Activated naive CD4-positive, alpha-beta T cell treated with anti-CD3 and anti-CD28 coated beads for 36 hours (primary cell): Measurements from ENCODE around the gene ABCC12. TPM values are rescaled to one million over a fixed set of nuclear protein-coding genes. Genes with fewer than 3 reads are reported as not detected.

ENCODE experiments used
- CTCF ChIA-PET: fragments of 350-600 bp; sonication (Branson Sonifier 250); formaldehyde crosslinking; loops from one replicate; lab custom pipeline; 2021; ENCODE audit warnings: antibody characterized with exemption; lab: Charles Lee
- DNase-seq: peaks from one replicate; pipeline ENCODE4 v3.0.0-alpha.2; 2020
- H3K27ac Mint-ChIP-seq: one replicate; pipeline ENCODE4 v1.8.0; 2021; ENCODE audit warnings: mild to moderate bottlenecking, mixed read lengths
- H3K27me3 Mint-ChIP-seq: one replicate; pipeline ENCODE4 v1.8.0; 2021; ENCODE audit warnings: low read depth, mixed read lengths
- H3K36me3 Mint-ChIP-seq: one replicate; pipeline ENCODE4 v1.8.0; 2021; ENCODE audit warnings: low read depth, mixed read lengths
- H3K4me1 Mint-ChIP-seq: one replicate; pipeline ENCODE4 v1.8.0; 2021; ENCODE audit warnings: low read depth, mixed read lengths
- H3K4me3 Mint-ChIP-seq: one replicate; pipeline ENCODE4 v1.8.0; 2021; ENCODE audit warnings: mild to moderate bottlenecking, moderate library complexity, mixed read lengths
- H3K9me3 Mint-ChIP-seq: one replicate; pipeline ENCODE4 v1.8.0; 2021; ENCODE audit warnings: mixed read lengths
- intact Hi-C: fragments of 100-400 bp; cut with micrococcal nuclease; formaldehyde crosslinking; loops from one replicate; pipeline ENCODE4 v1.15.1; 2023
- total RNA-seq, 2 experiments: library from RNA; stranded (reverse); gene quantifications; one replicate each; pipeline ENCODE4 v1.2.3, GENCODE V29; 2021

ABCC12 gene
- total RNA-seq, 2 experiments from 2014 or later: not detected

GRCh38 chr16:48140821-48141220 is 15.0 kb downstream of the ABCC12 start:
- Mint-ChIP-seq H3K36me3 (no peaks in the 10 kb centered on the region), H3K9me3 (no peaks in the 10 kb centered on the region), H3K27ac (no peak overlapping the region), H3K27me3 (peaks cover 10% of the 10 kb centered on the region), H3K4me3 (no peak overlapping the region), H3K4me1 (no peaks in the 10 kb centered on the region)
- CTCF ChIA-PET: no interaction called here
- no peak for DNase-seq
- intact Hi-C loops: no loop called here

DNA sequence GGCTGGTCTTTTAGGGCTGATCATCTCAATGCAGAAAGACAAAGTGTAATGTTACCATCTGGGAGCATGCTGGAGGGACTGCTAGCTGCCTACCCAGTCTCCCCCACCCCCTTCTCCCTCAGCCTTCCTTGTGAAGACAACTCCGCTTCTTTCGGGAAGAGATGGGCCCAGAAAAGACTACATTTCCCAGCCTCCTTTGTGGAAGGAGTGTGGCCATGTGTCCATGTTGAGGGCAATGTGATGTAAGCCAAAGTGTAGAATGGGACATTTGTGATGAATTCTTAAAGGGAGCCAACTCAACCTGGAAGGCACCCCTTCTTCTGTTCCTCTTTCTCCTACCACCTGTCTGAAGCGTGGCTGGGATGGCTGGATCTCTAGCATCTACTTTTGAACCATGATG is 16.3 kb downstream of the ABCC12 start:
- Mint-ChIP-seq H3K27ac (no peak overlapping the region), H3K4me3 (no peak overlapping the region), H3K36me3 (no peaks in the 10 kb centered on the region), H3K4me1 (no peaks in the 10 kb centered on the region), H3K9me3 (no peaks in the 10 kb centered on the region), H3K27me3 (peaks cover 10% of the 10 kb centered on the region)
- CTCF ChIA-PET: interaction anchor here (0.6 kb wide), 1 partner anchor 16 kb away, joined by 3 read pairs; no protein-coding TSS in a partner anchor
- no peak for DNase-seq
- intact Hi-C loops: no loop called here

- intact Hi-C loops: no loop called here
- CTCF ChIA-PET: interaction anchor here (0.6 kb wide), 1 partner anchor 28 kb away, joined by 3 read pairs; no protein-coding TSS in a partner anchor
- H3K9me3 Mint-ChIP-seq: no peaks in the 10 kb centered on the region
- H3K36me3 Mint-ChIP-seq: no peaks in the 10 kb centered on the region
- no peaks in the 10 kb centered on the region for H3K4me1 Mint-ChIP-seq
- no peak overlapping the region for H3K27ac Mint-ChIP-seq
- H3K4me3 Mint-ChIP-seq: no peak overlapping the region
- no peak for DNase-seq
- H3K27me3 Mint-ChIP-seq: peaks cover 10% of the 10 kb centered on the region
Measured at GRCh38 chr16:48138543-48138942, 17.2 kb downstream of the ABCC12 start.

DNA sequence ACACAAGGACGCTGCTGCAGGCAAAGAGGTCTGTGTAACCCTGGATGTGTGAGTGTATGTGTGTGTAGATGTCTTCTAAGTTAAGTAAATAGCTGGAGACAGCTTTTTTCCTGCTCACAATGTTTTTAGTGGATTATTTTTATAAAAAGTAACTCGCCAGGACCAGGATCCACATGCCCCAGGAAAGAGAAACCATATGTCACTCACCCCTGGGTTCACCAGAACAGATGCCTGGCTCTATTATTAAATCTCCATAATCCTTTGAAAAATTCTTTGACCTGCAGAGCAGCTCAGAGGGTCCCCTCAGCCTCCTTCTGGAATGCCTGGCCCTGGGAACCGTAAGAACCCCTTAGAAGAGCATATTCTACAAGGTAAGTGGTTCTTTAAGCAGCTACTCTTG is 18.0 kb downstream of the ABCC12 start:
- Mint-ChIP-seq H3K4me3 (no peak overlapping the region), H3K9me3 (no peaks in the 10 kb centered on the region), H3K36me3 (no peaks in the 10 kb centered on the region), H3K27ac (no peak overlapping the region), H3K4me1 (no peaks in the 10 kb centered on the region), H3K27me3 (peaks cover 10% of the 10 kb centered on the region)
- no peak for DNase-seq
- CTCF ChIA-PET: interaction anchor here (0.6 to 1.0 kb wide), 4 partner anchors 27 to 1205 kb away, joined by 3 to 6 read pairs (median 4); no protein-coding TSS in a partner anchor
- intact Hi-C loops: no loop called here

DNA sequence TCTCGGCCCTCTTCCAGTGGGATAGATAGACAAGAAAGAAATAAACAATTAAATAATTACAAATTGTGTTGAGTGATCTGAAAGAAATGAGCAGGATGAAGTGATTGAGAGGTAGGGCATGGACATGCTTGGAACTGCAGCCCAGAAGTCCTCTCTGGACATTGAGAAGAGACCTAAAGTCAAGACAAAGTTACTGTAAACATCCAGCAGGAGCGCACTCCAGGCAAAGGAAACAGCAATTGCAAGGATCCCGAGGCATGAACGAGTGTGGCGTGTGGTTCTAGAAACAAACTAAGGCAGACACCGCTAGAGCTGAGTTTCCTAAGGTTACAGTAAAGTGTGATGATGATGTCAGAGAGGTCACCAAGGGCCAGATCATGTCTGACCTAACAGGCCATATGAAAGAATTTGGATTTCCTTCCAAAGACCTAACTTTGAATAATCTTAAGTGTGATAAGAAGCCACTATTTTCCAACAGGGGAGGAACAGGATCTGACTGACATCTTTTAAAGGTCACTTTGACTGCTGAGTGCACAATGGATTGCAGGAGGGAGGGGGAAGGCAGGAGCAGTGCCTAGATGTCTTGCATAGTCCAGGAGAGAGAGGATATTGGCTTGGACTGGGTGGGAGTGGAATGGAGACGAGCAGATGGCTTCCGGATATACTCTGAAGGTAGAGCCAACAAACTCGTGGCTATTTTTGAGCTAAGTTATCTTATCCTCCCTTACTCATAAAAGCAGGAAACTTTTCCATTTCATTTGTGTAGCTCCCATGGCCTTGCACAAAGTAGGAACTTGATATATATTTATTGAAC is 19.0 kb downstream of the ABCC12 start:
- CTCF ChIA-PET: interaction anchor here (1.0 kb wide), 1 partner anchor 28 kb away, joined by 4 read pairs; no protein-coding TSS in a partner anchor
- intact Hi-C loops: no loop called here

DNA sequence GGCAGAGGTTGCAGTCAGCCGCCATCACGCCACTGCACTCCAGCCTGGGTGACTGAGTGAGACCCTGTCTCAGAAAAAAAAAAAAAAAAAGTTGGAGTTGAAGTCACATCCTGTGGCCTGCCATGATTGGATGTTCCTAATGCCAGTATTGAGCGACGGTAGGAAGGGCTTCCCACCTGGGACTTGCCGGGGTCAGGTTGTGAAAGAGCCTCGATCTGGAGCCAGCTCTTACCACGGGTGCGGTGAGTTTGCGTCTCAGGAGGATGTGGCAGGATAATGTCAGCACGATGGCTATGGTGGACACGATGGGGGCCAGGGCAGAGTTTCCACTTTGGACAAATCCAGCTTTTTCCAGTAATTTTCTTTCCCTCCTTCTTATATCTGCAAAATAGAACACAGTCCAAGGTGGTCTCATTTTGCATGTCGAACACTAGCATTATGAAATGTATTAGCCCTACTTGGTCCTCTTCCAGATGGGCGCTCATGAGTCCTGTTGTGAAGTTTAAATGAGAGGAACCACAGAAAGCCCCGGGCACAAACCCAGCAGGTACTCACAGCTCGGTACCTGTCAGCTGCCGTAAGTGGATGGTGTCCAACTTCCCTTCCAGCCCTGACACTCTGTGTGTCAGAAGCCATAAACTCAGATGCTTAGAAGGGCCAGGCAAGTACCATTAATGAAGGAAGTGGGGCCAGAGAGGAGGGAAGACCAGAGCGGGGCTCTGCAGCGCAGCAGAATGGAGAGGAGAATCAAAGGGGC is 22.2 kb downstream of the ABCC12 start:
- Mint-ChIP-seq H3K4me3 (no peak overlapping the region), H3K9me3 (no peaks in the 10 kb centered on the region), H3K36me3 (no peaks in the 10 kb centered on the region), H3K27ac (no peak overlapping the region), H3K27me3 (peaks cover 11% of the 10 kb centered on the region), H3K4me1 (no peaks in the 10 kb centered on the region)
- DNase-seq: no peak
- intact Hi-C loops: no loop called here
- CTCF ChIA-PET: no interaction called here

More for the DNA sequence above, 19.0 kb downstream of the ABCC12 start:
- Mint-ChIP-seq H3K4me1 (no peaks in the 10 kb centered on the region), H3K27me3 (peaks cover 10% of the 10 kb centered on the region), H3K36me3 (no peaks in the 10 kb centered on the region), H3K27ac (no peak overlapping the region), H3K4me3 (no peak overlapping the region), H3K9me3 (no peaks in the 10 kb centered on the region)
- DNase-seq: no peak

- peaks cover 11% of the 10 kb centered on the region for H3K27me3 Mint-ChIP-seq
- no peaks in the 10 kb centered on the region for H3K9me3 Mint-ChIP-seq
- intact Hi-C loops: no loop called here
- H3K4me3 Mint-ChIP-seq: no peak overlapping the region
- no peaks in the 10 kb centered on the region for H3K4me1 Mint-ChIP-seq
- CTCF ChIA-PET: no interaction called here
- DNase-seq: no peak
- H3K36me3 Mint-ChIP-seq: no peaks in the 10 kb centered on the region
- no peak overlapping the region for H3K27ac Mint-ChIP-seq
Measured at GRCh38 chr16:48132696-48133095, 23.1 kb downstream of the ABCC12 start.

- Mint-ChIP-seq H3K36me3 (no peaks in the 10 kb centered on the region), H3K27me3 (peaks cover 11% of the 10 kb centered on the region), H3K4me3 (no peak overlapping the region), H3K9me3 (no peaks in the 10 kb centered on the region), H3K27ac (no peak overlapping the region), H3K4me1 (peaks cover 3% of the 10 kb centered on the region)
- CTCF ChIA-PET: no interaction called here
- intact Hi-C loops: no loop called here
- no peak for DNase-seq
Measured at GRCh38 chr16:48131201-48131935, 24.4 kb downstream of the ABCC12 start.

DNA sequence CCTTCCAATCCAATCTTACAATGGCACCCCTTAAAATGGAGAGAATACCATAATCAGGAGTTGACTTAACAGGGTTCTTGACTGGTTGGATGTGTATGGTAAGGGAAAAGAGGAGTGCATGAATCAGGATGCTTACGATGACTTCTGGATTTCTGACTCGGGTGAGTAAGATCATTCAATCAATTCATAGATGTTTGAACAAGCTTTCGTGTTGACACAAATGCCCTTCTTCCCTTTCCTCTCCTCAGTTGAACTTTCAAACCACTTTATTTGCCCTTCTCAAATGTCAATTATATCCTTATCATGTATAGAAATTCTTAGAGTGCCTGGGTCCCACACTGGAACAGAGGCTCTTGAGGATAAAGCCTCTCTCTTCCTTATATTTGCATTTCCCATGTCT is 25.9 kb downstream of the ABCC12 start:
- intact Hi-C loops: loop anchor here (10.0 kb wide), 1 partner anchor 555 kb away; no protein-coding TSS in a partner anchor
- Mint-ChIP-seq H3K9me3 (no peaks in the 10 kb centered on the region), H3K36me3 (no peaks in the 10 kb centered on the region), H3K27me3 (peaks cover 15% of the 10 kb centered on the region), H3K4me3 (no peak overlapping the region), H3K4me1 (peaks cover 3% of the 10 kb centered on the region), H3K27ac (no peak overlapping the region)
- no peak for DNase-seq
- CTCF ChIA-PET: interaction anchor here (0.6 kb wide), 1 partner anchor 10 kb away, joined by 3 read pairs; no protein-coding TSS in a partner anchor

GRCh38 chr16:48128769-48129168 is 27.0 kb downstream of the ABCC12 start:
- Mint-ChIP-seq H3K9me3 (no peaks in the 10 kb centered on the region), H3K27me3 (peaks cover 19% of the 10 kb centered on the region), H3K36me3 (no peaks in the 10 kb centered on the region), H3K4me3 (no peak overlapping the region), H3K4me1 (peaks cover 3% of the 10 kb centered on the region), H3K27ac (no peak overlapping the region)
- CTCF ChIA-PET: no interaction called here
- no peak for DNase-seq
- intact Hi-C loops: loop anchor here (10.0 kb wide), 1 partner anchor 554 kb away; no protein-coding TSS in a partner anchor

DNA sequence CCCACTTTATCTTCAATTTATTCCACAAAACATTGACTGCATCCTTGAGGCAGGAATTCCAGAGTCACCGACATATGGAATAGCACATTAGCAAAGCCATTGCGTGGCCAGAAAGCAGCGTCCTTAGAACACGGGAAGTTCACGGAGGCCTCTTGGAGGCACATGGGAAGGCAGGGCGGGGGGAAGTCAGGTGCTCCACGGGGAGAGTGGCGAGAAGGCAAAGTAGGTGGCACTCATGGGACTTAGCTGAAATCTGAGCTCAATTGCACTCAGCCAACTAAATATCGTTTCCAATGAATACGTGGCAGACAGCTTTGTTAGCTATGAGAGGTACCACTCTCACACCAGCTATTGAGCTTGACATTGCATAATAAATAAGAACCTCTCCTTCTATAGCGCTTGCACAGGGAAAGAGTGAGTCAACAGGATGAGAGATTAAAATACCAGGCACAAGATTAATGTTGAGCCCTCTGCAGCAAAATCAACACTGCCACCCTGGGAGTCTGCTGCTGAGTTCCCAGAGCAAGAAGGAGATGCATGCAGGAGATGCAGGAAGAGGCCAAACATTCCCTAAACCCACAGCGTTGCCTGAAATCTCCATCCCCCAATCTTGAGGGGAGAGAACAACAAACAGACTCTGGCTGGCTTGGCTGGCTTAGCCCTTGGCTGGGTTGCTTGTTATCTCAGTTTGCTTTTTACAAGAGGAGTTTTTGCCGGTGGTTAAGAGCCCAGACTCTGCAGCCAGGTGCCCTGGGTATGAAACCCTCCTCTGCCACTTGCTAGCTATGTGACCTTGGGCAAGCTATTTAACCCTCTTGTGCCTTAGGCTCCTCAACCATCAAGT is 28.8 kb downstream of the ABCC12 start:
- Mint-ChIP-seq H3K27ac (no peak overlapping the region), H3K4me1 (peaks cover 15% of the 10 kb centered on the region), H3K9me3 (no peaks in the 10 kb centered on the region), H3K36me3 (no peaks in the 10 kb centered on the region), H3K4me3 (no peak overlapping the region), H3K27me3 (peaks cover 21% of the 10 kb centered on the region)
- DNase-seq: peak; percentile 10
- intact Hi-C loops: loop anchor here (10.0 kb wide), 1 partner anchor 552 kb away; no protein-coding TSS in a partner anchor
- CTCF ChIA-PET: interaction anchor here (0.8 kb wide), 1 partner anchor 31 kb away, joined by 3 read pairs; no protein-coding TSS in a partner anchor
